GM23338 (cell line): ENCODE data around the gene IGFLR1. TPM values are rescaled to one million over a fixed set of nuclear protein-coding genes. Genes with fewer than 3 reads are reported as not detected.

Experiments
- ATAC-seq: fragments of 200-7000 bp; cut with Tn5 transposase; 3 replicates; pipeline ENCODE4 v1.9.1; 2020
- DNase-seq: peaks from one replicate; pipeline ENCODE4 v3.0.0-alpha.2; 2015; ENCODE audit warnings: low spot score
- H2AFZ ChIP-seq: fragments of 200-600 bp; sonication (generic); 2 replicates; pipeline ENCODE4 v1.8.0; 2016; ENCODE audit warnings: antibody characterized with exemption, mild to moderate bottlenecking, moderate library complexity
- H3F3A ChIP-seq: fragments of 200-600 bp; sonication (generic); replicated peaks from 2 replicates; pipeline ENCODE4 v1.8.0; 2017; ENCODE audit warnings: antibody characterized with exemption, mixed run types, low read depth
- H3K27ac ChIP-seq: fragments of 200-600 bp; sonication (generic); 2 replicates; pipeline ENCODE4 v1.6.1; 2016; ENCODE audit warnings: low read depth
- H3K27me3 ChIP-seq: fragments of 200-600 bp; sonication (generic); 2 replicates; pipeline ENCODE4 v1.8.0; 2016; ENCODE audit warnings: mild to moderate bottlenecking, mixed run types, moderate library complexity; ENCODE audit not compliant: insufficient read depth
- H3K36me3 ChIP-seq: fragments of 200-600 bp; sonication (generic); 2 replicates; pipeline ENCODE4 v1.8.0; 2016; ENCODE audit warnings: mild to moderate bottlenecking; ENCODE audit not compliant: insufficient read depth
- H3K4me1 ChIP-seq: fragments of 200-600 bp; sonication (generic); 2 replicates; pipeline ENCODE4 v1.8.0; 2016; ENCODE audit warnings: mild to moderate bottlenecking, moderate library complexity; ENCODE audit not compliant: insufficient read depth
- H3K4me2 ChIP-seq: fragments of 200-600 bp; sonication (generic); 2 replicates; pipeline ENCODE4 v1.7.1; 2017; ENCODE audit warnings: mixed run types
- H3K4me3 ChIP-seq: fragments of 200-600 bp; sonication (generic); 2 replicates; pipeline ENCODE4 v1.6.1; 2016; ENCODE audit warnings: mixed run types
- H3K79me2 ChIP-seq: fragments of 200-600 bp; sonication (generic); replicated peaks from 2 replicates; pipeline ENCODE4 v1.8.0; 2017; ENCODE audit warnings: mild to moderate bottlenecking; ENCODE audit not compliant: insufficient read depth
- H3K9me2 ChIP-seq: fragments of 200-600 bp; sonication (generic); 2 replicates; pipeline ENCODE4 v1.8.0; 2017; ENCODE audit not compliant: insufficient read depth
- H4K20me1 ChIP-seq: fragments of 200-600 bp; sonication (generic); replicated peaks from 2 replicates; pipeline ENCODE4 v1.8.0; 2017; ENCODE audit warnings: mild to moderate bottlenecking; ENCODE audit not compliant: insufficient read depth
- H3K27ac Mint-ChIP-seq: 2 replicates; pipeline ENCODE4 v1.8.0; 2020; ENCODE audit warnings: inconsistent platforms, mild to moderate bottlenecking, moderate library complexity, mixed read lengths
- H3K27me3 Mint-ChIP-seq: 3 replicates; pipeline ENCODE4 v1.8.0; 2022; ENCODE audit warnings: low read depth, mild to moderate bottlenecking, moderate library complexity, mixed read lengths, inconsistent platforms; ENCODE audit not compliant: insufficient read depth, poor library complexity
- H3K36me3 Mint-ChIP-seq: 3 replicates; pipeline ENCODE4 v1.8.0; 2021; ENCODE audit warnings: low read depth, mild to moderate bottlenecking, inconsistent platforms, moderate library complexity, mixed read lengths
- H3K4me1 Mint-ChIP-seq: 3 replicates; pipeline ENCODE4 v1.8.0; 2020; ENCODE audit warnings: mild to moderate bottlenecking, inconsistent platforms, mixed read lengths
- H3K4me3 Mint-ChIP-seq: 3 replicates; pipeline ENCODE4 v1.8.0; 2021; ENCODE audit warnings: moderate library complexity, mild to moderate bottlenecking, inconsistent platforms, mixed read lengths
- H3K9me3 Mint-ChIP-seq: 3 replicates; pipeline ENCODE4 v1.8.0; 2020; ENCODE audit warnings: moderate library complexity, mild to moderate bottlenecking, inconsistent platforms, mixed read lengths
- CREB1 ChIP-seq: fragments of 250-450 bp; sonication (Bioruptor Pico); IDR thresholded peaks from 2 replicates; pipeline ENCODE4 v1.5.0; 2020; ENCODE audit warnings: low read depth, mild to moderate bottlenecking, moderate library complexity
- EZH2 ChIP-seq: fragments of 200-600 bp; sonication (generic); IDR thresholded peaks from one replicate; pipeline ENCODE4 v1.8.0; 2017; ENCODE audit warnings: antibody characterized with exemption, mild to moderate bottlenecking, low read depth; ENCODE audit not compliant: unreplicated experiment
- EZH2phosphoT487 ChIP-seq: fragments of 200-600 bp; sonication (generic); IDR thresholded peaks from one replicate; pipeline ENCODE4 v1.8.1; 2018; ENCODE audit warnings: antibody characterized with exemption; ENCODE audit not compliant: unreplicated experiment
- POLR2AphosphoS5 ChIP-seq: IDR thresholded peaks from 2 replicates; pipeline ENCODE4 v1.6.1; 2016; ENCODE audit warnings: antibody characterized with exemption, low read depth
- STAT1 ChIP-seq: IDR thresholded peaks from one replicate; pipeline ENCODE4 v1.6.1; 2016; ENCODE audit warnings: antibody characterized with exemption; ENCODE audit not compliant: unreplicated experiment
- ZNF114 ChIP-seq: fragments of 250-450 bp; sonication (Bioruptor Pico); IDR thresholded peaks from 2 replicates; pipeline ENCODE4 v1.5.0; 2020; ENCODE audit warnings: mild to moderate bottlenecking, moderate library complexity
- ZNF331 ChIP-seq: fragments of 250-450 bp; sonication (Bioruptor Pico); IDR thresholded peaks from 2 replicates; pipeline ENCODE4 v1.5.0; 2020; ENCODE audit warnings: low read depth, mild to moderate bottlenecking, moderate library complexity
- polyA plus RNA-seq: library from polyadenylated mRNA; unstranded; fragments of >200 nt; fragmentation: Nextera tagmentation; extraction: Ambion mirVana; gene quantifications from 2 replicates; pipeline ENCODE4 v1.2.1, GENCODE V29; 2016
- total RNA-seq: library from RNA; depleted of rRNA; stranded (reverse); fragments of >200 nt; shearing (Covaris generic); gene quantifications from 2 replicates; pipeline ENCODE4 v1.2.3, GENCODE V29; 2014
- TF ChIP-seq, protein P1 (sequence below): IDR thresholded peaks from one replicate; pipeline ENCODE4 v1.6.1; 2018; ENCODE audit warnings: antibody characterized with exemption; ENCODE audit not compliant: unreplicated experiment
- TF ChIP-seq, protein P2 (sequence below): IDR thresholded peaks from 2 replicates; pipeline ENCODE4 v1.6.1; 2016; ENCODE audit warnings: antibody characterized with exemption
- TF ChIP-seq, protein P3 (sequence below), 2 experiments: fragments of 200-600 bp in 1 of 2; sonication (generic) in 1 of 2; conservative IDR thresholded peaks; 2 replicates each; pipeline versions ENCODE4 v1.5.1 to v1.6.1; 2016 to 2017; ENCODE audit warnings: antibody characterized with exemption in 2 of 2, low read depth in 2 of 2, mild to moderate bottlenecking in 2 of 2, moderate library complexity in 1 of 2

Gene IGFLR1
- total and polyA plus RNA-seq, 2 experiments from 2014 or later, result 14.4 to 17.8 TPM

DNA sequence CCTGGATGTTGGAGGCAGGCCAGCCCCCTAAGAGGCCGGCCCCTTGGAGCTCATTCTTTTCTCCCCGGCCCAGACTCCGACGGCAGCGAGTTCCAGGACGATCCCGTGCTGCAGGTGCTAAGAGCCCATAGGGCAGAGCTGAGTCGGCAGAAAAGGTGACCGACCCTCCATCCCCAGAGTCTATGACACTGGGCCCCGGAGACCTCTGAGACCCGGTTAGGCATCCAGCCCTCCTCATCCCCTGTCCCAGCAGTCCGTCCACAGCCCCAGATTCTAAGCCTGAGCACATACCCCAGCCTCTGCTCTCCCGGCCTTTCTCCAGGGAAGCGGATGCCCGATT lies 25.8 kb upstream of the IGFLR1 start:
- peaks cover 8% of the 10 kb centered on the region; the same call in 1 of the 2 replicates for H3K4me1 ChIP-seq
- no peak; the same call in 1 of the 2 replicates for TF ChIP-seq POLR2AphosphoS5
- no peak for TF ChIP-seq CREB1 (CRISPR knock-in tag)
- no peak for TF ChIP-seq STAT1
- TF ChIP-seq ZNF331, result no peak
- no peak for TF ChIP-seq EZH2
- TF ChIP-seq, protein P1, sequence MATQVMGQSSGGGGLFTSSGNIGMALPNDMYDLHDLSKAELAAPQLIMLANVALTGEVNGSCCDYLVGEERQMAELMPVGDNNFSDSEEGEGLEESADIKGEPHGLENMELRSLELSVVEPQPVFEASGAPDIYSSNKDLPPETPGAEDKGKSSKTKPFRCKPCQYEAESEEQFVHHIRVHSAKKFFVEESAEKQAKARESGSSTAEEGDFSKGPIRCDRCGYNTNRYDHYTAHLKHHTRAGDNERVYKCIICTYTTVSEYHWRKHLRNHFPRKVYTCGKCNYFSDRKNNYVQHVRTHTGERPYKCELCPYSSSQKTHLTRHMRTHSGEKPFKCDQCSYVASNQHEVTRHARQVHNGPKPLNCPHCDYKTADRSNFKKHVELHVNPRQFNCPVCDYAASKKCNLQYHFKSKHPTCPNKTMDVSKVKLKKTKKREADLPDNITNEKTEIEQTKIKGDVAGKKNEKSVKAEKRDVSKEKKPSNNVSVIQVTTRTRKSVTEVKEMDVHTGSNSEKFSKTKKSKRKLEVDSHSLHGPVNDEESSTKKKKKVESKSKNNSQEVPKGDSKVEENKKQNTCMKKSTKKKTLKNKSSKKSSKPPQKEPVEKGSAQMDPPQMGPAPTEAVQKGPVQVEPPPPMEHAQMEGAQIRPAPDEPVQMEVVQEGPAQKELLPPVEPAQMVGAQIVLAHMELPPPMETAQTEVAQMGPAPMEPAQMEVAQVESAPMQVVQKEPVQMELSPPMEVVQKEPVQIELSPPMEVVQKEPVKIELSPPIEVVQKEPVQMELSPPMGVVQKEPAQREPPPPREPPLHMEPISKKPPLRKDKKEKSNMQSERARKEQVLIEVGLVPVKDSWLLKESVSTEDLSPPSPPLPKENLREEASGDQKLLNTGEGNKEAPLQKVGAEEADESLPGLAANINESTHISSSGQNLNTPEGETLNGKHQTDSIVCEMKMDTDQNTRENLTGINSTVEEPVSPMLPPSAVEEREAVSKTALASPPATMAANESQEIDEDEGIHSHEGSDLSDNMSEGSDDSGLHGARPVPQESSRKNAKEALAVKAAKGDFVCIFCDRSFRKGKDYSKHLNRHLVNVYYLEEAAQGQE, result no peak
- TF ChIP-seq, protein P2, sequence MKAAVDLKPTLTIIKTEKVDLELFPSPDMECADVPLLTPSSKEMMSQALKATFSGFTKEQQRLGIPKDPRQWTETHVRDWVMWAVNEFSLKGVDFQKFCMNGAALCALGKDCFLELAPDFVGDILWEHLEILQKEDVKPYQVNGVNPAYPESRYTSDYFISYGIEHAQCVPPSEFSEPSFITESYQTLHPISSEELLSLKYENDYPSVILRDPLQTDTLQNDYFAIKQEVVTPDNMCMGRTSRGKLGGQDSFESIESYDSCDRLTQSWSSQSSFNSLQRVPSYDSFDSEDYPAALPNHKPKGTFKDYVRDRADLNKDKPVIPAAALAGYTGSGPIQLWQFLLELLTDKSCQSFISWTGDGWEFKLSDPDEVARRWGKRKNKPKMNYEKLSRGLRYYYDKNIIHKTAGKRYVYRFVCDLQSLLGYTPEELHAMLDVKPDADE, result no peak
- TF ChIP-seq EZH2phosphoT487, result no peak
- peak overlapping the region; percentile 73 for H3K4me2 ChIP-seq
- H4K20me1 ChIP-seq, result no peaks in the 10 kb centered on the region; the same call in none of the 2 replicates
- 0 out of 2 replicates have a peak, but pooled peaks cover 4% of the 10 kb centered on the region for H3F3A ChIP-seq
- Mint-ChIP-seq H3K9me3 (no peaks in the 10 kb centered on the region), H3K4me3 (0 out of 3 replicates have a peak overlapping the region, but pooled peaks have one; percentile 23), H3K4me1 (peaks cover 10% of the 10 kb centered on the region), H3K27me3 (peaks cover 4% of the 10 kb centered on the region), H3K36me3 (peaks cover 19% of the 10 kb centered on the region), H3K27ac (0 out of 2 replicates have a peak overlapping the region, but pooled peaks have one; percentile 36)
- no peaks in the 10 kb centered on the region for H3K79me2 ChIP-seq
- H3K27me3 ChIP-seq, result peaks cover 4% of the 10 kb centered on the region; the same call in 1 of the 2 replicates
- H3K27ac ChIP-seq, result no peak overlapping the region
- no peak overlapping the region for H2AFZ ChIP-seq
- H3K9me2 ChIP-seq, result no peaks in the 10 kb centered on the region
- no peaks in the 10 kb centered on the region for H3K36me3 ChIP-seq
- H3K4me3 ChIP-seq, result peak overlapping the region; percentile 41; the same call in 1 of the 2 replicates
- ATAC-seq (no peak), DNase-seq (no peak)

DNA sequence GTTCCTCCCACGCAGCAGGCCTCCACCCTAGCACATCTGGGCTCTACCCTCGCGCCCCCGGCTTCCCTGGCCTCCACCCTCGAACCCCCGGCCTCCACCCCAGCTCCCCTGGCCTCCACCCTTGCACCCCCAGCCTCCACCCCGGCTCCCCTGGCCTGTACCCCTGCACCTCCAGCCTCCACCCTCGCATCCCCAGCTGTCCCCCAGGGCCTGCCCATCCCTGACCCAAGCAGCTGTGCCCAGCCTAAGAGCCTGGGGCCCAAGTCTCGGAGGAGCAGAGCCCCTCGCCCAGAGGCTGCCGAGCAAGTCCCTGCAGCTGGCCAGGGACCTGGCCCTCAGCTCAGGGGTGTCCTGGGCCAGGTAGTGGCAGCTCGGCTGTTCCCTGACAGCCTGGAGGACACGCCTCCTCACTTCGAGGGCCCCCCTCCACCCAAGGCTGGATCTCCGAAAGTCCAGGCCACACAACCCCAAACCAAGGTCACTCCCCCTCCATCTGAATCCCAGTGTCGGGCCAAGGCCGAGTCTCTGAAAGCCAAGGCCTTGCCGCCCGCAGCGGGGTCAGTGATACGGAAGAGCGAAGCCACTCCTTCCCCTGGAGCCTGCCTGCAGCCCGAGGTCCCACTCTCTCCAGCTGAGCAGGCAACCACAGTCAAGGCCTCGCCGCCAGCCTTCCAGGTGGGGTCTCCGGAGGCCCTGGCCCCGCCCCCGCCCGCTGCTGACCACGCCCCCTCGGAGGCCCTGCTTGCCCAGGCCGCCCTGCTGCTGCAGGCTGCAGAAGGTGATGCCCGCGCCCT lies 25.2 kb upstream of the IGFLR1 start:
- Histone ChIP-seq H2AFZ (no peak overlapping the region), H3K4me3 (peak overlapping the region; percentile 41; the same call in 1 of the 2 replicates), H3K9me2 (no peaks in the 10 kb centered on the region), H3K4me1 (peaks cover 8% of the 10 kb centered on the region; the same call in 1 of the 2 replicates), H3K4me2 (peak overlapping the region; percentile 73), H3F3A (0 out of 2 replicates have a peak, but pooled peaks cover 4% of the 10 kb centered on the region), H4K20me1 (no peaks in the 10 kb centered on the region; the same call in none of the 2 replicates), H3K36me3 (no peaks in the 10 kb centered on the region), H3K27ac (no peak overlapping the region), H3K79me2 (no peaks in the 10 kb centered on the region), H3K27me3 (no peaks in the 10 kb centered on the region; the same call in 1 of the 2 replicates)
- DNase-seq, result peak; percentile 94
- H3K4me1 Mint-ChIP-seq, result peaks cover 10% of the 10 kb centered on the region
- peak overlapping the region; percentile 57; the same call in 2 of the 3 replicates for H3K4me3 Mint-ChIP-seq
- H3K27ac Mint-ChIP-seq, result no peak overlapping the region
- TF ChIP-seq ZNF114 (CRISPR knock-in tag), result no peak
- TF ChIP-seq, protein P3, sequence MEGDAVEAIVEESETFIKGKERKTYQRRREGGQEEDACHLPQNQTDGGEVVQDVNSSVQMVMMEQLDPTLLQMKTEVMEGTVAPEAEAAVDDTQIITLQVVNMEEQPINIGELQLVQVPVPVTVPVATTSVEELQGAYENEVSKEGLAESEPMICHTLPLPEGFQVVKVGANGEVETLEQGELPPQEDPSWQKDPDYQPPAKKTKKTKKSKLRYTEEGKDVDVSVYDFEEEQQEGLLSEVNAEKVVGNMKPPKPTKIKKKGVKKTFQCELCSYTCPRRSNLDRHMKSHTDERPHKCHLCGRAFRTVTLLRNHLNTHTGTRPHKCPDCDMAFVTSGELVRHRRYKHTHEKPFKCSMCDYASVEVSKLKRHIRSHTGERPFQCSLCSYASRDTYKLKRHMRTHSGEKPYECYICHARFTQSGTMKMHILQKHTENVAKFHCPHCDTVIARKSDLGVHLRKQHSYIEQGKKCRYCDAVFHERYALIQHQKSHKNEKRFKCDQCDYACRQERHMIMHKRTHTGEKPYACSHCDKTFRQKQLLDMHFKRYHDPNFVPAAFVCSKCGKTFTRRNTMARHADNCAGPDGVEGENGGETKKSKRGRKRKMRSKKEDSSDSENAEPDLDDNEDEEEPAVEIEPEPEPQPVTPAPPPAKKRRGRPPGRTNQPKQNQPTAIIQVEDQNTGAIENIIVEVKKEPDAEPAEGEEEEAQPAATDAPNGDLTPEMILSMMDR (conservative IDR thresholded peaks at IDR 0.05; ENCODE audit: low read depth in 2 of 2), result no peak
- TF ChIP-seq EZH2phosphoT487, result no peak
- peak; percentile 40 for TF ChIP-seq POLR2AphosphoS5
- TF ChIP-seq EZH2, result no peak
- H3K9me3 Mint-ChIP-seq, result no peaks in the 10 kb centered on the region
- H3K36me3 Mint-ChIP-seq, result peaks cover 19% of the 10 kb centered on the region
- H3K27me3 Mint-ChIP-seq, result peaks cover 4% of the 10 kb centered on the region
- ATAC-seq, result peak; percentile 95
